ENCODE measurements around the gene RPP25L. TPM values are rescaled to one million over a fixed set of nuclear protein-coding genes. Genes with fewer than 3 reads are reported as not detected.

The RPP25L gene
- total and polyA plus RNA-seq, 10 of the 15 experiments (the other 5 are each of a cell fraction or from before 2014, with no cell fraction given): 7.7 to 30.2 (median 16.8) TPM

DNA sequence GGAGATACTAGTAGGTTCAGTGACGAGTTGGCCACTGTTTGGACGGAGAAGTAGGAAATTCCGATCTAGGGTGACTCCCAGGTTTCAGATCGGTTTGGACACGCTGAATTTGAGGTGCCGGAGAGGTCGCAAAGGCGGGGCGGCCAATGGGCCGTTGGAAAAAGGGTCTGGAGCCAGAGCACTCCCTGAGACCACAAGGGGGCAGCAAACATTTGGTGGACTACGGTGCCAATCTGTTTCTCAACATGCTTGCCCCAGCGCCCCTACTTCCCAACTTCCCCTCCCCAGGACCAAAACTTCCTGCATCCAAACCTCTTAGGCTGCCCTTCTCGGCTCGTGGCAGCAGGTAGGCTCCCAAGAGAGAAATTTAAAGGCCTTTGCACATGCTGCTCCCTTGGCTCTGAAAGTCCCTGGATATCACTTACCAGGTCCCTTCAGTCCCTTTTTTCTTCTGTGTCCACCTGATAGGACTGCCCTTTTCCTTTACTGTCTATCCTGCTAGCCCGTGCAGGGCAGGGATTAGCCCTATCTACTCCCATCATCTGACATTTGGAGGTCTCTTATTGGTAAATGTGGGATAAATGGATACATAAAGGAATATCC, 992 bp upstream of the RPP25L start:
- FAIRE-seq (peak; percentile 78), DNase-seq (ENCODE audit: low read depth, low spot score) (no peak), ATAC-seq (peak; percentile 82)
- under 1% methylated on average over 15 of the region's 15 CpGs for WGBS (ENCODE audit: insufficient coverage, insufficient replicate concordance, low lambda C conversion rate, missing lambda C conversion rate)
- H3K4me1 ChIP-seq (ENCODE audit: control insufficient read depth, insufficient read depth, low read length): peaks cover 6% of the 10 kb centered on the region; the same call in 1 of the 2 replicates
- H3K79me2 ChIP-seq (ENCODE audit: control insufficient read depth, insufficient read depth, low read length): peaks cover 6% of the 10 kb centered on the region
- H3K9me3 ChIP-seq (replicated peaks; ENCODE audit: control insufficient read depth, insufficient read depth, low read length): no peaks in the 10 kb centered on the region; the same call in 2 of the 3 replicates
- peaks cover 3 to 5% of the 10 kb centered on the region in 2 experiments; a peak in 2 of 4 replicates for H3K36me3 ChIP-seq (ENCODE audit: control insufficient read depth in 2 of 2, insufficient read depth in 2 of 2, low read length in 1 of 2)
- no peaks in the 10 kb centered on the region for H4K20me1 ChIP-seq (ENCODE audit: control insufficient read depth, insufficient read depth)
- SMC1A ChIA-PET (ENCODE audit: uncharacterized antibody, unreplicated experiment): interaction anchor here (0.6 to 2.4 kb wide), 4 partner anchors 8 to 503 kb away, joined by 3 to 13 read pairs (median 4); partner anchors contain the start of genes ATOSB, DCTN3 and SIGMAR1
- peak overlapping the region; percentile 81 for H3K4me3 ChIP-seq
- H3K4me2 ChIP-seq (ENCODE audit: control insufficient read depth, insufficient read depth): peak overlapping the region; percentile 86
- CTCF ChIA-PET: interaction anchor here (0.7 to 5.6 kb wide), 4 partner anchors 17 to 89 kb away, joined by 3 to 118 read pairs (median 5); partner anchors contain the start of gene SIGMAR1
- RAD21 ChIA-PET (ENCODE audit: unreplicated experiment): no interaction called here
- H3K27me3 ChIP-seq (replicated peaks in 1 of 2; ENCODE audit: control insufficient read depth in 2 of 2, insufficient read depth in 2 of 2, low read length in 1 of 2): no peaks in the 10 kb centered on the region
- peak overlapping the region; percentile 95 for H2AFZ ChIP-seq (ENCODE audit: control insufficient read depth, low read depth, low read length)
- H3K27ac ChIP-seq (ENCODE audit: control insufficient read depth, insufficient read depth): no peak overlapping the region
- no TSS peak for BruUV-seq (replicated peaks)
- POLR2A ChIA-PET: interaction anchor here (0.9 to 2.2 kb wide), 3 partner anchors 7 to 25 kb away, joined by 3 to 8 read pairs (median 5); partner anchors contain the start of genes DCTN3 and SIGMAR1
- intact Hi-C loops (cut with micrococcal nuclease; ENCODE audit: unreplicated experiment) (loop anchor here (1.0 kb wide), 1 partner anchor 21 kb away; no protein-coding TSS in a partner anchor), in situ Hi-C loops (cut with MboI) (no loop called here)
- H3K9ac ChIP-seq (ENCODE audit: control insufficient read depth, insufficient read depth, low read length): peak overlapping the region; percentile 98
- TF ChIP-seq KDM1A (IDR thresholded peaks at IDR 0.05; ENCODE audit: borderline replicate concordance) (no peak), IRF4 (IDR thresholded peaks at IDR 0.05; ENCODE audit: low read depth, low read length) (0 out of 2 replicates have a peak, but pooled peaks have one; percentile 29), SRF (IDR thresholded peaks at IDR 0.05; ENCODE audit: low read depth in 2 of 2, low read length in 2 of 2) (no peak), FOS (IDR thresholded peaks at IDR 0.05; ENCODE audit: borderline replicate concordance, extremely low read depth, insufficient read length) (no peak), SUZ12 (IDR thresholded peaks at IDR 0.05; ENCODE audit: unreplicated experiment) (no peak), WRNIP1 (IDR thresholded peaks at IDR 0.05; ENCODE audit: borderline replicate concordance, low read depth, low read length) (no peak), SREBF1 (IDR thresholded peaks at IDR 0.05; ENCODE audit: low read length) (no peak), E4F1 (IDR thresholded peaks at IDR 0.05; ENCODE audit: borderline replicate concordance, partially characterized antibody) (no peak), TARDBP (IDR thresholded peaks at IDR 0.05; ENCODE audit: borderline replicate concordance) (no peak), RFX5 (IDR thresholded peaks at IDR 0.05; ENCODE audit: low read depth, low read length) (no peak), STAT3 (IDR thresholded peaks at IDR 0.05; ENCODE audit: low read depth, low read length) (no peak), SMARCA5 (IDR thresholded peaks at IDR 0.05) (0 out of 2 replicates have a peak, but pooled peaks have one; percentile 35), JUNB (IDR thresholded peaks at IDR 0.05) (no peak), SMAD5 (IDR thresholded peaks at IDR 0.05; ENCODE audit: low read depth) (no peak), ETV6 (conservative IDR thresholded peaks at IDR 0.05 in 1 of 2, IDR thresholded peaks at IDR 0.05 in 1 of 2; ENCODE audit: borderline replicate concordance in 1 of 2, low read depth in 1 of 2) (no peak), RBBP5 (conservative IDR thresholded peaks at IDR 0.05) (no peak), FOXM1 (IDR thresholded peaks at IDR 0.05; ENCODE audit: low read depth, low read length) (no peak), MYC (IDR thresholded peaks at IDR 0.05; ENCODE audit: insufficient read depth, insufficient read length, insufficient replicate concordance, low read length, severe bottlenecking) (no peak)
- TF ChIP-seq, protein P1, sequence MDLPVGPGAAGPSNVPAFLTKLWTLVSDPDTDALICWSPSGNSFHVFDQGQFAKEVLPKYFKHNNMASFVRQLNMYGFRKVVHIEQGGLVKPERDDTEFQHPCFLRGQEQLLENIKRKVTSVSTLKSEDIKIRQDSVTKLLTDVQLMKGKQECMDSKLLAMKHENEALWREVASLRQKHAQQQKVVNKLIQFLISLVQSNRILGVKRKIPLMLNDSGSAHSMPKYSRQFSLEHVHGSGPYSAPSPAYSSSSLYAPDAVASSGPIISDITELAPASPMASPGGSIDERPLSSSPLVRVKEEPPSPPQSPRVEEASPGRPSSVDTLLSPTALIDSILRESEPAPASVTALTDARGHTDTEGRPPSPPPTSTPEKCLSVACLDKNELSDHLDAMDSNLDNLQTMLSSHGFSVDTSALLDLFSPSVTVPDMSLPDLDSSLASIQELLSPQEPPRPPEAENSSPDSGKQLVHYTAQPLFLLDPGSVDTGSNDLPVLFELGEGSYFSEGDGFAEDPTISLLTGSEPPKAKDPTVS (IDR thresholded peaks at IDR 0.05; ENCODE audit: low read depth, low read length): no peak

Data from GM12878 (cell line).